COLO668 (cell line): ENCODE measurements around the gene IGSF11.

Experiments
- DNase-seq: peaks from one replicate; lab custom pipeline; 2025; ENCODE audit not compliant: unreplicated experiment; lab: John Stamatoyannopoulos, UW

The IGSF11 gene

GRCh38 chr3:118955914-118956556 is 78.6 kb downstream of the IGSF11 start:
- DNase-seq, result no peak

- no peak for DNase-seq
These were observed 83.6 kb downstream of the IGSF11 start for GRCh38 chr3:118951089-118951488.

- DNase-seq, result no peak
These were observed 85.4 kb downstream of the IGSF11 start for GRCh38 chr3:118949113-118949760.

- no peak for DNase-seq
These were observed 86.5 kb downstream of the IGSF11 start for GRCh38 chr3:118948146-118948545.

GRCh38 chr3:118946449-118946848 is 88.2 kb downstream of the IGSF11 start:
- DNase-seq, result no peak

GRCh38 chr3:118945834-118946233 is 88.8 kb downstream of the IGSF11 start:
- DNase-seq, result no peak

- no peak for DNase-seq
These were observed 91.0 kb downstream of the IGSF11 start for GRCh38 chr3:118943597-118943996.

GRCh38 chr3:118942671-118943070 is 92.0 kb downstream of the IGSF11 start:
- no peak for DNase-seq

GRCh38 chr3:118942195-118942594 is 92.5 kb downstream of the IGSF11 start:
- no peak for DNase-seq

GRCh38 chr3:118941236-118941635 is 93.4 kb downstream of the IGSF11 start:
- DNase-seq, result no peak

GRCh38 chr3:118938183-118938961 is 96.3 kb downstream of the IGSF11 start:
- no peak for DNase-seq

- no peak for DNase-seq
These were observed 97.8 kb downstream of the IGSF11 start for GRCh38 chr3:118936811-118937210.

- DNase-seq, result no peak
These were observed 101.7 kb downstream of the IGSF11 start for GRCh38 chr3:118932822-118933558.

GRCh38 chr3:118931996-118932395 is 102.7 kb downstream of the IGSF11 start:
- no peak for DNase-seq

- no peak for DNase-seq
These were observed 107.2 kb downstream of the IGSF11 start for GRCh38 chr3:118927449-118927848.

GRCh38 chr3:118912188-118912587 is 122.5 kb downstream of the IGSF11 start:
- no peak for DNase-seq

GRCh38 chr3:118910332-118910731 is 124.3 kb downstream of the IGSF11 start:
- DNase-seq, result no peak

GRCh38 chr3:118909763-118910162 is 124.9 kb downstream of the IGSF11 start:
- DNase-seq, result no peak

GRCh38 chr3:118907909-118908308 is 126.7 kb downstream of the IGSF11 start:
- DNase-seq, result no peak

- no peak for DNase-seq
These were observed 133.7 kb downstream of the IGSF11 start for GRCh38 chr3:118900737-118901525.

- no peak for DNase-seq
These were observed 144.4 kb downstream of the IGSF11 start for GRCh38 chr3:118890206-118890605.
